CD14-positive monocyte (primary cell): Measurements from ENCODE around the gene TMEM187. TPM values are rescaled to one million over a fixed set of nuclear protein-coding genes. Genes with fewer than 3 reads are reported as not detected.

Experiments used
- DNase-seq, 3 donors: peaks; one replicate each; pipeline ENCODE4 v3.0.0-alpha.2; 2011 to 2022
- H2AFZ ChIP-seq: 2 replicates; pipeline ENCODE4 v1.6.0; 2012; ENCODE audit warnings: mild to moderate bottlenecking, low read depth, low read length, inconsistent platforms; ENCODE audit not compliant: insufficient read depth, poor library complexity, severe bottlenecking
- H3K27ac ChIP-seq, 2 donors: 1 replicate in 1 of 2; 2 replicates in 1 of 2; pipeline ENCODE4 v1.5.1; 2012 to 2013; ENCODE audit warnings: low read length in 2 of 2, control low read depth in 1 of 2, inconsistent platforms in 1 of 2, low read depth in 1 of 2, mild to moderate bottlenecking in 1 of 2
- H3K27me3 ChIP-seq, 2 donors: one replicate each; pipeline versions ENCODE4 v1.6.0 to v1.6.1; 2011 to 2013; ENCODE audit warnings: low read length in 2 of 2; ENCODE audit not compliant: control insufficient read depth in 2 of 2, insufficient read depth in 2 of 2
- H3K36me3 ChIP-seq, 2 donors: replicated peaks in 1 of 2; 1 replicate in 1 of 2; 2 replicates in 1 of 2; pipeline versions ENCODE4 v1.5.1 to v1.6.1; 2012 to 2013; ENCODE audit warnings: low read length in 2 of 2, control low read depth in 1 of 2, inconsistent platforms in 1 of 2, mild to moderate bottlenecking in 1 of 2; ENCODE audit not compliant: insufficient read depth in 2 of 2, control insufficient read depth in 1 of 2
- H3K4me1 ChIP-seq, 2 donors: 1 replicate in 1 of 2; 2 replicates in 1 of 2; pipeline versions ENCODE4 v1.5.1 to v1.6.1; 2012 to 2013; ENCODE audit warnings: low read length in 2 of 2, control low read depth in 1 of 2, inconsistent platforms in 1 of 2, mild to moderate bottlenecking in 1 of 2, moderate library complexity in 1 of 2; ENCODE audit not compliant: insufficient read depth in 2 of 2, control insufficient read depth in 1 of 2
- H3K4me2 ChIP-seq: replicated peaks from 2 replicates; pipeline ENCODE3; 2012; ENCODE audit warnings: low read length, moderate library complexity, mild to moderate bottlenecking; ENCODE audit not compliant: poor library complexity, severe bottlenecking; ENCODE audit errors: extremely low read depth
- H3K4me3 ChIP-seq, 3 experiments: fragments of 200-600 bp in 1 of 3; sonication (generic) in 1 of 3; replicated peaks in 1 of 3; 1 replicate in 2 of 3; 2 replicates in 1 of 3; pipeline ENCODE4 v1.5.1; 2011 to 2013; ENCODE audit warnings: low read length in 3 of 3, mild to moderate bottlenecking in 3 of 3, control low read depth in 2 of 3, low read depth in 2 of 3, inconsistent platforms in 1 of 3, moderate library complexity in 1 of 3
- H3K79me2 ChIP-seq: 2 replicates; pipeline ENCODE4 v1.6.0; 2012; ENCODE audit warnings: mild to moderate bottlenecking, control low read depth, inconsistent platforms, low read length, moderate library complexity; ENCODE audit not compliant: insufficient read depth
- H3K9ac ChIP-seq: 2 replicates; pipeline ENCODE4 v1.6.0; 2017; ENCODE audit warnings: low read length, mild to moderate bottlenecking; ENCODE audit not compliant: insufficient read depth, poor library complexity, severe bottlenecking
- H3K9me3 ChIP-seq, 2 donors: replicated peaks in 1 of 2; 1 replicate in 1 of 2; 2 replicates in 1 of 2; pipeline versions ENCODE4 v1.5.1 to v1.6.1; 2012 to 2013; ENCODE audit warnings: low read length in 2 of 2, control low read depth in 1 of 2; ENCODE audit not compliant: control insufficient read depth in 1 of 2, insufficient read depth in 1 of 2
- H4K20me1 ChIP-seq: 2 replicates; pipeline ENCODE4 v1.6.0; 2012; ENCODE audit warnings: mild to moderate bottlenecking, low read length, control low read depth, moderate library complexity; ENCODE audit not compliant: insufficient read depth
- H3K27ac Mint-ChIP-seq, 7 donors: one replicate each; pipeline ENCODE4 v1.8.0; 2020; ENCODE audit warnings: mild to moderate bottlenecking in 7 of 7, mixed read lengths in 7 of 7, moderate library complexity in 6 of 7, inconsistent platforms in 2 of 7
- H3K27me3 Mint-ChIP-seq, 3 donors: one replicate each; pipeline ENCODE4 v1.8.0; 2021 to 2022; ENCODE audit warnings: low read depth in 3 of 3, mild to moderate bottlenecking in 3 of 3, mixed read lengths in 3 of 3, moderate library complexity in 3 of 3, inconsistent platforms in 1 of 3
- H3K36me3 Mint-ChIP-seq, 2 donors: one replicate each; pipeline ENCODE4 v1.8.0; 2020; ENCODE audit warnings: mixed read lengths in 2 of 2, inconsistent platforms in 1 of 2, mild to moderate bottlenecking in 1 of 2
- H3K4me1 Mint-ChIP-seq: one replicate; pipeline ENCODE4 v1.8.0; 2020; ENCODE audit warnings: mild to moderate bottlenecking, mixed read lengths
- H3K4me3 Mint-ChIP-seq, 2 donors: one replicate each; pipeline ENCODE4 v1.8.0; 2020; ENCODE audit warnings: mild to moderate bottlenecking in 2 of 2, mixed read lengths in 2 of 2, moderate library complexity in 1 of 2
- H3K9me3 Mint-ChIP-seq, 7 donors: one replicate each; pipeline ENCODE4 v1.8.0; 2020 to 2022; ENCODE audit warnings: mixed read lengths in 7 of 7, mild to moderate bottlenecking in 6 of 7, moderate library complexity in 6 of 7, inconsistent platforms in 2 of 7
- WGBS: methylation state at CpG from one replicate; pipeline ENCODE4 v1.1.5; 2013; ENCODE audit warnings: missing lambda C conversion rate; ENCODE audit not compliant: insufficient coverage; 5-methylcytosine and 5-hydroxymethylcytosine counted together
- intact Hi-C, 2 donors: fragments of 100-400 bp; cut with micrococcal nuclease; formaldehyde crosslinking; loops; one replicate each; pipeline versions ENCODE4 v1.15.0 to v1.15.1; 2023
- polyA plus RNA-seq, 3 donors: library from polyadenylated mRNA; depleted of rRNA in 1 of 3; unstranded in 2 of 3; stranded (reverse) in 1 of 3; fragments of 300-500 nt in 2 of 3; fragments of >200 nt in 1 of 3; fragmentation: Illumina TruSeq in 2 of 3; gene quantifications; 1 replicate in 2 of 3; 2 replicates in 1 of 3; pipeline ENCODE4 v1.2.3, GENCODE V29; 2012 to 2021
- TF ChIP-seq, protein P1 (sequence below): fragments of 200-600 bp; IDR thresholded peaks from one replicate; pipeline ENCODE4 v1.8.0; 2022; ENCODE audit warnings: antibody characterized with exemption, mild to moderate bottlenecking

The TMEM187 gene
- polyA plus RNA-seq, 3 donors: 2.8 to 10.3 (median 4.9) TPM

DNA sequence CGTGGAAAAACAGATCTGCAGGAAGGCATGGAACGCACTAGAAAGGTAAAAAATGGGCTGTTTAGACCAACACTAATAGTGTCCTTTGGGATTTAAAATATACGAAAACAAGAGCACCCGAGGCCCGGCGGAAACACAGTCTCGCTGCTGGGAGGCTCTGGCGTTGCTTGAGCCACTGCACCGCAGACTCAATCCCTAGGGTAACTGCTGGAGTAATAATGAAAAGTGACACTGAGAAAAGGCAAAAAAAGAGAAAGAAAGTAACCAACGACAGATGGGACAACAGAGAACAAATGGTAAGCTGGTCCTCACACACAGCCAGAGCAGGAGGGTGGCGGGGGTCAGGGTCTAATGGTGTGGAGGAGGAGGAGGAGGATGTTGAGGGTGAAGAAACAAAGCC is 31.8 kb downstream of the TMEM187 start:
- TF ChIP-seq, protein P1, sequence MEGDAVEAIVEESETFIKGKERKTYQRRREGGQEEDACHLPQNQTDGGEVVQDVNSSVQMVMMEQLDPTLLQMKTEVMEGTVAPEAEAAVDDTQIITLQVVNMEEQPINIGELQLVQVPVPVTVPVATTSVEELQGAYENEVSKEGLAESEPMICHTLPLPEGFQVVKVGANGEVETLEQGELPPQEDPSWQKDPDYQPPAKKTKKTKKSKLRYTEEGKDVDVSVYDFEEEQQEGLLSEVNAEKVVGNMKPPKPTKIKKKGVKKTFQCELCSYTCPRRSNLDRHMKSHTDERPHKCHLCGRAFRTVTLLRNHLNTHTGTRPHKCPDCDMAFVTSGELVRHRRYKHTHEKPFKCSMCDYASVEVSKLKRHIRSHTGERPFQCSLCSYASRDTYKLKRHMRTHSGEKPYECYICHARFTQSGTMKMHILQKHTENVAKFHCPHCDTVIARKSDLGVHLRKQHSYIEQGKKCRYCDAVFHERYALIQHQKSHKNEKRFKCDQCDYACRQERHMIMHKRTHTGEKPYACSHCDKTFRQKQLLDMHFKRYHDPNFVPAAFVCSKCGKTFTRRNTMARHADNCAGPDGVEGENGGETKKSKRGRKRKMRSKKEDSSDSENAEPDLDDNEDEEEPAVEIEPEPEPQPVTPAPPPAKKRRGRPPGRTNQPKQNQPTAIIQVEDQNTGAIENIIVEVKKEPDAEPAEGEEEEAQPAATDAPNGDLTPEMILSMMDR: no peak
- peaks cover 56% of the 10 kb centered on the region for H3K4me1 Mint-ChIP-seq
- WGBS: 93% methylated on average over 2 of the region's 11 CpGs
- Histone ChIP-seq H3K79me2 (no peaks in the 10 kb centered on the region), H2AFZ (no peak overlapping the region), H3K9me3 (peaks cover 0 to 5% of the 10 kb centered on the region in 2 donors), H3K4me1 (peaks cover 60 to 66% of the 10 kb centered on the region in 2 donors), H3K27me3 (peaks cover 0 to 2% of the 10 kb centered on the region in 2 donors), H3K4me2 (no peak overlapping the region), H3K27ac (no peak overlapping the region), H3K36me3 (peaks cover 0 to 7% of the 10 kb centered on the region in 2 donors), H3K4me3 (no peak overlapping the region), H4K20me1 (no peaks in the 10 kb centered on the region), H3K9ac (no peak overlapping the region)
- peaks cover 0 to 9% (median 0%) of the 10 kb centered on the region in 7 donors for H3K9me3 Mint-ChIP-seq
- peak overlapping the region in 1 of 7 donors; percentile 52 for H3K27ac Mint-ChIP-seq
- no peak for DNase-seq
- peaks cover 0 to 45% (median 0%) of the 10 kb centered on the region in 3 donors for H3K27me3 Mint-ChIP-seq
- H3K4me3 Mint-ChIP-seq: no peak overlapping the region
- intact Hi-C loops: no loop called here
- peaks cover 18 to 24% of the 10 kb centered on the region in 2 donors for H3K36me3 Mint-ChIP-seq

DNA sequence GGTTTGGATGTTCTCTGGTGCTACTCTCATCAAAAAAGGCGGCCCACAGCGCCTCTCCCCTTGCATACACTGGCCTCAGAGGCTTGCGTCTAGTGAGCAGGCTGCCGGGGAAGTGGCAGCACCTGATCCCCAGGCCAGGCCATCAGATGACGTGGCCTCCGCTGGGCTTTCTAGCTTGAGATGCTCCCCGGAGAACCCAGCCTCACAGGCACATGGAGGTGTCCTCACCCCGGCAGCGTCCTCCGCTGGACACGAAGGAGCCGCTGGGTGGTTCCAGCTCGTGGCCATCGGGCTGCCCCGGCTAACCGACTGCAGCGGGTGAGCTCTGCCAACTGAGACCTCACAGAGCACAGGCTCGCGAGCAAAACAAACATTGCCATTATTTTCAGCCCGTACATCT is 34.4 kb downstream of the TMEM187 start:
- no peak overlapping the region for H3K4me3 Mint-ChIP-seq
- TF ChIP-seq, protein P1: no peak
- H3K36me3 ChIP-seq: peaks cover 7 to 14% of the 10 kb centered on the region in 2 donors
- no peak overlapping the region for H3K4me2 ChIP-seq
- H3K4me3 ChIP-seq: no peak overlapping the region
- no peak overlapping the region for H3K9ac ChIP-seq
- peaks cover 1% of the 10 kb centered on the region for H4K20me1 ChIP-seq
- peaks cover 0 to 10% (median 0%) of the 10 kb centered on the region in 7 donors for H3K9me3 Mint-ChIP-seq
- peaks cover 0 to 5% of the 10 kb centered on the region in 2 donors for H3K9me3 ChIP-seq
- no peaks in the 10 kb centered on the region for H3K79me2 ChIP-seq
- H3K4me1 Mint-ChIP-seq: peaks cover 58% of the 10 kb centered on the region
- peaks cover 0 to 48% (median 0%) of the 10 kb centered on the region in 3 donors for H3K27me3 Mint-ChIP-seq
- H3K27ac Mint-ChIP-seq: no peak overlapping the region
- H3K27ac ChIP-seq: no peak overlapping the region
- H3K27me3 ChIP-seq: peaks cover 0 to 2% of the 10 kb centered on the region in 2 donors
- H3K4me1 ChIP-seq: peaks cover 62 to 68% of the 10 kb centered on the region in 2 donors
- DNase-seq: no peak
- 92% methylated on average over 2 of the region's 20 CpGs for WGBS
- H2AFZ ChIP-seq: no peak overlapping the region
- intact Hi-C loops: loop anchor here in 1 of 2 donors (5.0 kb wide), 1 partner anchor 35 kb away; the partner anchor contains the start of genes HCFC1 and TMEM187
- H3K36me3 Mint-ChIP-seq: peaks cover 26 to 32% of the 10 kb centered on the region in 2 donors
